ENCODE results near the gene KCTD19.

KCTD19 gene

GRCh38 chr16:67268136-67268579 is 58.4 kb downstream of the KCTD19 start:
- Histone ChIP-seq H3K4me1 (ENCODE audit: low read length) (no peaks in the 10 kb centered on the region), H4K20me1 (ENCODE audit: insufficient read depth, low read length) (no peaks in the 10 kb centered on the region), H3K9me3 (replicated peaks; ENCODE audit: insufficient read depth, low read length) (no peaks in the 10 kb centered on the region), H3K27me3 (replicated peaks; ENCODE audit: insufficient read depth, low read length) (no peaks in the 10 kb centered on the region), H3K79me2 (ENCODE audit: low read length) (no peaks in the 10 kb centered on the region), H3F3A (ENCODE audit: insufficient read depth, low read length) (no peaks in the 10 kb centered on the region), H3K27ac (ENCODE audit: low read length) (no peak overlapping the region), H3K9me2 (replicated peaks; ENCODE audit: insufficient read depth, low read length) (no peaks in the 10 kb centered on the region), H3K4me3 (ENCODE audit: low read length) (no peak overlapping the region), H3K36me3 (replicated peaks; ENCODE audit: insufficient read depth, low read length) (no peaks in the 10 kb centered on the region), H3K9ac (ENCODE audit: low read length) (no peak overlapping the region), H2AFZ (ENCODE audit: low read length) (no peak overlapping the region), H3K4me2 (ENCODE audit: low read depth, low read length) (no peak overlapping the region)
- TF ChIP-seq, protein P1, sequence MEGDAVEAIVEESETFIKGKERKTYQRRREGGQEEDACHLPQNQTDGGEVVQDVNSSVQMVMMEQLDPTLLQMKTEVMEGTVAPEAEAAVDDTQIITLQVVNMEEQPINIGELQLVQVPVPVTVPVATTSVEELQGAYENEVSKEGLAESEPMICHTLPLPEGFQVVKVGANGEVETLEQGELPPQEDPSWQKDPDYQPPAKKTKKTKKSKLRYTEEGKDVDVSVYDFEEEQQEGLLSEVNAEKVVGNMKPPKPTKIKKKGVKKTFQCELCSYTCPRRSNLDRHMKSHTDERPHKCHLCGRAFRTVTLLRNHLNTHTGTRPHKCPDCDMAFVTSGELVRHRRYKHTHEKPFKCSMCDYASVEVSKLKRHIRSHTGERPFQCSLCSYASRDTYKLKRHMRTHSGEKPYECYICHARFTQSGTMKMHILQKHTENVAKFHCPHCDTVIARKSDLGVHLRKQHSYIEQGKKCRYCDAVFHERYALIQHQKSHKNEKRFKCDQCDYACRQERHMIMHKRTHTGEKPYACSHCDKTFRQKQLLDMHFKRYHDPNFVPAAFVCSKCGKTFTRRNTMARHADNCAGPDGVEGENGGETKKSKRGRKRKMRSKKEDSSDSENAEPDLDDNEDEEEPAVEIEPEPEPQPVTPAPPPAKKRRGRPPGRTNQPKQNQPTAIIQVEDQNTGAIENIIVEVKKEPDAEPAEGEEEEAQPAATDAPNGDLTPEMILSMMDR (IDR thresholded peaks at IDR 0.05; ENCODE audit: low read length) = no peak
- TF ChIP-seq EZH2phosphoT487 (IDR thresholded peaks at IDR 0.05; ENCODE audit: low read length) = no peak
- TF ChIP-seq EZH2 (optimal IDR thresholded peaks at IDR 0.05; ENCODE audit: low read depth, low read length) = no peak
- DNase-seq = no peak

DNA sequence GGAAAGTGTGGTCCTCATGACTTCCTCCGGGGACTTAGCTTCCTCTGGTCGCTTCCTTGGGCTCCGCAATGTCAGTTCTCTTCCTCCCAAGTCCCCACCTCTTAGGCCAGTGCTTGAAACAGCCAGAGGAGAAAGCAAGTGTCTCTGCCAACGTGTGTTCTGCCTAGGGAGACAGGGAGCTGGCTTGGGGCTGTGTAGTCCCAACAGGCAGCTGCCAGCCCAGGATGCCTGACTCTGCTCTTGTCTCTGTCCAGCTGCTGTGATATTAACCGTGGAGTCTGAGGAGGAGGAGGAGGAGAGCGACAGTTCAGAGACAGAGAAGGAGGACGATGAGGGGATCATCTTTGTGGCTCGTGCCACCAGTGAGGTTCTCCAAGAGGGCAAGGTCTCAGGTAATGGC is 60.7 kb downstream of the KCTD19 start:
- DNase-seq = no peak
- Histone ChIP-seq H4K20me1 (ENCODE audit: insufficient read depth, low read length) (no peaks in the 10 kb centered on the region), H3K79me2 (ENCODE audit: low read length) (no peaks in the 10 kb centered on the region), H3K9me2 (replicated peaks; ENCODE audit: insufficient read depth, low read length) (no peaks in the 10 kb centered on the region), H3K4me3 (ENCODE audit: low read length) (no peak overlapping the region), H3K4me1 (ENCODE audit: low read length) (peaks cover 5% of the 10 kb centered on the region; the same call in 1 of the 2 replicates), H3K36me3 (replicated peaks; ENCODE audit: insufficient read depth, low read length) (no peaks in the 10 kb centered on the region), H3K4me2 (ENCODE audit: low read depth, low read length) (no peak overlapping the region), H3K9ac (ENCODE audit: low read length) (no peak overlapping the region), H3F3A (ENCODE audit: insufficient read depth, low read length) (no peaks in the 10 kb centered on the region), H3K27me3 (replicated peaks; ENCODE audit: insufficient read depth, low read length) (no peaks in the 10 kb centered on the region), H2AFZ (ENCODE audit: low read length) (no peak overlapping the region), H3K27ac (ENCODE audit: low read length) (no peak overlapping the region), H3K9me3 (replicated peaks; ENCODE audit: insufficient read depth, low read length) (no peaks in the 10 kb centered on the region)
- TF ChIP-seq, protein P1 (IDR thresholded peaks at IDR 0.05; ENCODE audit: low read length) = no peak
- no peak for TF ChIP-seq EZH2 (optimal IDR thresholded peaks at IDR 0.05; ENCODE audit: low read depth, low read length)
- no peak for TF ChIP-seq EZH2phosphoT487 (IDR thresholded peaks at IDR 0.05; ENCODE audit: low read length)

DNA sequence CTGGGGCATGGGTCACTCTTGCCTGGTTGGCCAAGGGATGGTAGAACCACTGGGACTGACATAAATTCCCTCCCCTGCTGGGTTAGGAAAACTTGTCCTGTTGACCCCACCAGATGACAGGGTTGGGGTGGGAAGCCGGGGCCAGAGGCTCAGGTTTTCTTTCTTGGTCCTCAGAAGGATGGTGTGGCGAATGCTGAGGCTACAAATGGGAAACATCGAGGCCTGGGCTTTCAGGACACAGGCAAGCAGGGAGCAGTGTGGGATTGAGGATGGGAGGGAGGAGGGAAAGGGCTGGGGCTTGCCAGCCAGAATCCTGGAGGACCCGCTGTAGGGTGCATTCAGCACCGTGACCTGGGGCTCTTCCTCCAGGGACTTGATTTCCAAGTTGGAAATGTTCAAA is 61.7 kb downstream of the KCTD19 start:
- no peaks in the 10 kb centered on the region for H3K27me3 ChIP-seq (replicated peaks; ENCODE audit: insufficient read depth, low read length)
- no peak for DNase-seq
- H3K27ac ChIP-seq (ENCODE audit: low read length) = no peak overlapping the region
- H3K4me3 ChIP-seq (ENCODE audit: low read length) = no peak overlapping the region
- H3K9ac ChIP-seq (ENCODE audit: low read length) = no peak overlapping the region
- H3K36me3 ChIP-seq (replicated peaks; ENCODE audit: insufficient read depth, low read length) = no peaks in the 10 kb centered on the region
- H3K9me2 ChIP-seq (replicated peaks; ENCODE audit: insufficient read depth, low read length) = no peaks in the 10 kb centered on the region
- no peaks in the 10 kb centered on the region for H4K20me1 ChIP-seq (ENCODE audit: insufficient read depth, low read length)
- no peaks in the 10 kb centered on the region for H3K9me3 ChIP-seq (replicated peaks; ENCODE audit: insufficient read depth, low read length)
- H3F3A ChIP-seq (ENCODE audit: insufficient read depth, low read length) = no peaks in the 10 kb centered on the region
- TF ChIP-seq, protein P1 (IDR thresholded peaks at IDR 0.05; ENCODE audit: low read length) = no peak
- no peak for TF ChIP-seq EZH2 (optimal IDR thresholded peaks at IDR 0.05; ENCODE audit: low read depth, low read length)
- TF ChIP-seq EZH2phosphoT487 (IDR thresholded peaks at IDR 0.05; ENCODE audit: low read length) = no peak
- no peak overlapping the region for H2AFZ ChIP-seq (ENCODE audit: low read length)
- H3K4me2 ChIP-seq (ENCODE audit: low read depth, low read length) = no peak overlapping the region
- H3K4me1 ChIP-seq (ENCODE audit: low read length) = peaks cover 6% of the 10 kb centered on the region; the same call in 1 of the 2 replicates
- H3K79me2 ChIP-seq (ENCODE audit: low read length) = no peaks in the 10 kb centered on the region

Data from MM.1S (cell line).